Panc1 (cell line): ENCODE data around the gene NKAIN2. TPM values are rescaled to one million over a fixed set of nuclear protein-coding genes. Genes with fewer than 3 reads are reported as not detected.

Experiments used
- ATAC-seq: fragments of 200-7000 bp; cut with Tn5 transposase; 2 replicates; pipeline ENCODE4 v1.9.1; 2020; ENCODE audit warnings: mild to moderate bottlenecking, moderate library complexity
- BruUV-seq: library from RNA; stranded (reverse); fragments of 400-500 nt; replicated peaks from 2 replicates; lab custom pipeline; 2021; lab: Mats Ljungman, UMichigan
- CTCF ChIA-PET: fragments of 300-600 bp; sonication (Branson Sonifier 250); formaldehyde crosslinking; loops from one replicate; lab custom pipeline; 2022; ENCODE audit warnings: antibody characterized with exemption; lab: Charles Lee
- POLR2A ChIA-PET: fragments of 300-600 bp; sonication (Branson Sonifier 250); formaldehyde crosslinking; loops from one replicate; lab custom pipeline; 2022; ENCODE audit warnings: antibody characterized with exemption; lab: Charles Lee
- DNase-seq: peaks from one replicate; pipeline ENCODE4 v3.0.0-alpha.2; 2010; ENCODE audit warnings: low read depth, low spot score
- H3K27ac ChIP-seq: 2 replicates; pipeline ENCODE4 v1.5.1; 2011; ENCODE audit warnings: mild to moderate bottlenecking, low read length, inconsistent platforms
- H3K27me3 ChIP-seq: fragments of 200-500 bp; sonication (Bioruptor generic); 2 replicates; pipeline ENCODE4 v1.6.0; 2014; ENCODE audit warnings: low read length, inconsistent platforms; ENCODE audit not compliant: control insufficient read depth, insufficient read depth
- H3K36me3 ChIP-seq: fragments of 200-500 bp; sonication (Bioruptor generic); 2 replicates; pipeline ENCODE4 v1.5.1; 2014; ENCODE audit warnings: inconsistent platforms, mild to moderate bottlenecking, low read length, moderate library complexity; ENCODE audit not compliant: control insufficient read depth, insufficient read depth
- H3K4me1 ChIP-seq: 2 replicates; pipeline ENCODE4 v1.5.1; 2011; ENCODE audit warnings: inconsistent platforms, mild to moderate bottlenecking, low read length, moderate library complexity; ENCODE audit not compliant: control insufficient read depth, insufficient read depth
- H3K4me3 ChIP-seq, 2 experiments: 2 replicates each; pipeline ENCODE4 v1.5.1; 2011 to 2012; ENCODE audit warnings: low read depth in 2 of 2, low read length in 2 of 2, mild to moderate bottlenecking in 2 of 2, inconsistent platforms in 1 of 2, moderate library complexity in 1 of 2
- H3K9me3 ChIP-seq: fragments of 200-500 bp; sonication (Bioruptor generic); 2 replicates; pipeline ENCODE4 v1.5.1; 2014; ENCODE audit warnings: low read depth, mild to moderate bottlenecking, inconsistent platforms, low read length, moderate library complexity; ENCODE audit not compliant: control insufficient read depth, insufficient read depth
- POLR2AphosphoS5 ChIP-seq: IDR thresholded peaks from 2 replicates; pipeline ENCODE4 v1.6.1; 2012; ENCODE audit warnings: mild to moderate bottlenecking, low read depth, low read length, moderate library complexity
- SIN3A ChIP-seq: IDR thresholded peaks from 2 replicates; pipeline ENCODE4 v1.6.1; 2012; ENCODE audit warnings: low read depth, mild to moderate bottlenecking, low read length, moderate library complexity, borderline replicate concordance; ENCODE audit not compliant: insufficient read depth
- TCF7L2 ChIP-seq: IDR thresholded peaks from 2 replicates; pipeline ENCODE4 v1.6.1; 2011; ENCODE audit warnings: mild to moderate bottlenecking, low read depth, low read length, inconsistent platforms
- in situ Hi-C: cut with HindIII; loops from 2 replicates; pipeline ENCODE4 v1.10.0; 2016; ENCODE audit warnings: low sequenced_read_pairs, low pct_unique_long_range_greater_than_20kb
- intact Hi-C: fragments of 100-400 bp; cut with micrococcal nuclease; formaldehyde crosslinking; loops from one replicate; pipeline ENCODE4 v1.10.0; 2022; ENCODE audit not compliant: unreplicated experiment
- total RNA-seq: library from RNA; stranded (reverse); gene quantifications from one replicate; pipeline ENCODE4 v1.2.1, GENCODE V29; 2021; ENCODE audit not compliant: unreplicated experiment
- TF ChIP-seq, protein P1 (sequence below), 2 experiments: IDR thresholded peaks; 2 replicates each; pipeline ENCODE4 v1.6.1; 2011 to 2012; ENCODE audit warnings: low read depth in 2 of 2, control low read depth in 1 of 2, low read length in 1 of 2, mild to moderate bottlenecking in 1 of 2, moderate library complexity in 1 of 2; ENCODE audit not compliant: insufficient read depth in 1 of 2
- TF ChIP-seq, protein P2 (sequence below): fragments of 450-650 bp; IDR thresholded peaks from 2 replicates; pipeline ENCODE4 v1.5.1; 2017; ENCODE audit warnings: mild to moderate bottlenecking

Gene NKAIN2
- total RNA-seq, 1 experiment from 2014 or later, result 2.6 TPM

DNA sequence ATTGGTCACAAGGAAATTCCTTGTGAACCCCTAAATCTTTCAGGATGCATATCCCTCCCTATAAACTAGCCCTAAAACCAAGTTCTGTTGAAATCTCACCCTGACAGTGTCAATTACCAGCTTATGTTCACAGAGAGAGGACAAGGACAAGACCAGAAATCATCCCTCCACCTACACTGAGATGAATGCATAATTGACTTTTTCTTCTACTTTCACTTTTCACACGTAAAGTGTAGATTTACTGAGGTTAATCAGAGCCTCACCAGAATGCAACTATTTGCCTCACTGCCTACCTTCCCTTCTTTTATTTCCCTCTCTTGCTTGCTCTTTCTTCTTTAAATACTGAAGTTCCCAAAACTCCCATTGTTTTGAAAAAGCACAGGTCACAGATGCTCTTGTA is 15.3 kb upstream of the NKAIN2 start:
- H3K36me3 ChIP-seq, result no peaks in the 10 kb centered on the region
- DNase-seq (no peak), ATAC-seq (no peak)
- H3K9me3 ChIP-seq, result no peaks in the 10 kb centered on the region
- in situ Hi-C loops, result no loop called here
- H3K4me1 ChIP-seq, result 0 out of 2 replicates have a peak, but pooled peaks cover 2% of the 10 kb centered on the region
- ChIA-PET CTCF (interaction anchor here (1.0 to 1.1 kb wide), 2 partner anchors 14 to 1404 kb away, joined by 3 to 4 read pairs; no protein-coding TSS in a partner anchor), POLR2A (no interaction called here)
- BruUV-seq, result no TSS peak
- no peaks in the 10 kb centered on the region for H3K27me3 ChIP-seq
- intact Hi-C loops, result no loop called here
- TF ChIP-seq TCF7L2 (no peak), POLR2AphosphoS5 (no peak), SIN3A (no peak)
- TF ChIP-seq, protein P1, sequence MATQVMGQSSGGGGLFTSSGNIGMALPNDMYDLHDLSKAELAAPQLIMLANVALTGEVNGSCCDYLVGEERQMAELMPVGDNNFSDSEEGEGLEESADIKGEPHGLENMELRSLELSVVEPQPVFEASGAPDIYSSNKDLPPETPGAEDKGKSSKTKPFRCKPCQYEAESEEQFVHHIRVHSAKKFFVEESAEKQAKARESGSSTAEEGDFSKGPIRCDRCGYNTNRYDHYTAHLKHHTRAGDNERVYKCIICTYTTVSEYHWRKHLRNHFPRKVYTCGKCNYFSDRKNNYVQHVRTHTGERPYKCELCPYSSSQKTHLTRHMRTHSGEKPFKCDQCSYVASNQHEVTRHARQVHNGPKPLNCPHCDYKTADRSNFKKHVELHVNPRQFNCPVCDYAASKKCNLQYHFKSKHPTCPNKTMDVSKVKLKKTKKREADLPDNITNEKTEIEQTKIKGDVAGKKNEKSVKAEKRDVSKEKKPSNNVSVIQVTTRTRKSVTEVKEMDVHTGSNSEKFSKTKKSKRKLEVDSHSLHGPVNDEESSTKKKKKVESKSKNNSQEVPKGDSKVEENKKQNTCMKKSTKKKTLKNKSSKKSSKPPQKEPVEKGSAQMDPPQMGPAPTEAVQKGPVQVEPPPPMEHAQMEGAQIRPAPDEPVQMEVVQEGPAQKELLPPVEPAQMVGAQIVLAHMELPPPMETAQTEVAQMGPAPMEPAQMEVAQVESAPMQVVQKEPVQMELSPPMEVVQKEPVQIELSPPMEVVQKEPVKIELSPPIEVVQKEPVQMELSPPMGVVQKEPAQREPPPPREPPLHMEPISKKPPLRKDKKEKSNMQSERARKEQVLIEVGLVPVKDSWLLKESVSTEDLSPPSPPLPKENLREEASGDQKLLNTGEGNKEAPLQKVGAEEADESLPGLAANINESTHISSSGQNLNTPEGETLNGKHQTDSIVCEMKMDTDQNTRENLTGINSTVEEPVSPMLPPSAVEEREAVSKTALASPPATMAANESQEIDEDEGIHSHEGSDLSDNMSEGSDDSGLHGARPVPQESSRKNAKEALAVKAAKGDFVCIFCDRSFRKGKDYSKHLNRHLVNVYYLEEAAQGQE (IDR thresholded peaks at IDR 0.05; ENCODE audit: insufficient read depth in 1 of 2, low read depth in 2 of 2, low read length in 1 of 2), result no peak
- TF ChIP-seq, protein P2, sequence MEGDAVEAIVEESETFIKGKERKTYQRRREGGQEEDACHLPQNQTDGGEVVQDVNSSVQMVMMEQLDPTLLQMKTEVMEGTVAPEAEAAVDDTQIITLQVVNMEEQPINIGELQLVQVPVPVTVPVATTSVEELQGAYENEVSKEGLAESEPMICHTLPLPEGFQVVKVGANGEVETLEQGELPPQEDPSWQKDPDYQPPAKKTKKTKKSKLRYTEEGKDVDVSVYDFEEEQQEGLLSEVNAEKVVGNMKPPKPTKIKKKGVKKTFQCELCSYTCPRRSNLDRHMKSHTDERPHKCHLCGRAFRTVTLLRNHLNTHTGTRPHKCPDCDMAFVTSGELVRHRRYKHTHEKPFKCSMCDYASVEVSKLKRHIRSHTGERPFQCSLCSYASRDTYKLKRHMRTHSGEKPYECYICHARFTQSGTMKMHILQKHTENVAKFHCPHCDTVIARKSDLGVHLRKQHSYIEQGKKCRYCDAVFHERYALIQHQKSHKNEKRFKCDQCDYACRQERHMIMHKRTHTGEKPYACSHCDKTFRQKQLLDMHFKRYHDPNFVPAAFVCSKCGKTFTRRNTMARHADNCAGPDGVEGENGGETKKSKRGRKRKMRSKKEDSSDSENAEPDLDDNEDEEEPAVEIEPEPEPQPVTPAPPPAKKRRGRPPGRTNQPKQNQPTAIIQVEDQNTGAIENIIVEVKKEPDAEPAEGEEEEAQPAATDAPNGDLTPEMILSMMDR, result no peak
- H3K27ac ChIP-seq, result peak overlapping the region; percentile 19; the same call in 1 of the 2 replicates
- peak overlapping the region; percentile 2 to 4; a peak in 3 of 4 replicates for H3K4me3 ChIP-seq

DNA sequence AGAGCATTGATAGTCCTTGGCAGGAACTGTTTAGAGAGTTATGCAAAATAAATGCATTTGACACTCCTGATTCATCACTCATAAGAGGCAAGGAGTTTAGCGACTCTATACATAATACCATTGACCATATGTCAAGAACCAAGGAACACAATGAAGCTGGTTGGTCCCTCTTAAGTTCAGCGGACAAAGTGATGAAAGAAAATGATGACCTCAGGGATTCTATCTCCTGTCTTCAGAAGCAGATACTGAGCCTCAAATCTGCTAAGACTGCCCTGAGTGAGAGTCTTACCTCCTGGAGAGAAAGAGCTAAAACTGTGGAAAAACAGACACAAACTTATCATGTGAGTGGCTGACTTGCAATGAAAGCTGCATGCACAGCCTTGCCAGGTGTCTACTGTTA is 9.5 kb upstream of the NKAIN2 start:
- intact Hi-C loops, result no loop called here
- H3K36me3 ChIP-seq, result no peaks in the 10 kb centered on the region
- H3K4me3 ChIP-seq, result no peak overlapping the region
- no peaks in the 10 kb centered on the region for H3K4me1 ChIP-seq
- DNase-seq (no peak), ATAC-seq (no peak)
- ChIA-PET CTCF (no interaction called here), POLR2A (no interaction called here)
- no peaks in the 10 kb centered on the region for H3K27me3 ChIP-seq
- in situ Hi-C loops, result no loop called here
- H3K9me3 ChIP-seq, result peaks cover 4% of the 10 kb centered on the region; the same call in 1 of the 2 replicates
- no peak for TF ChIP-seq TCF7L2
- TF ChIP-seq, protein P2, result no peak
- no peak for TF ChIP-seq POLR2AphosphoS5
- TF ChIP-seq, protein P1 (IDR thresholded peaks at IDR 0.05; ENCODE audit: insufficient read depth in 1 of 2, low read depth in 2 of 2, low read length in 1 of 2), result no peak
- no peak for TF ChIP-seq SIN3A
- no TSS peak for BruUV-seq
- no peak overlapping the region for H3K27ac ChIP-seq
